Stimulated activated CD4-positive, alpha-beta T cell treated with anti-CD3 and anti-CD28 coated beads, TNF-alpha, amount 100 ng/mL, for 1 hour (primary cell): Measurements from ENCODE around the gene C10orf105.

Source experiments
- DNase-seq, 3 donors: peaks; one replicate each; pipeline ENCODE4 v3.0.0-alpha.2; 2020; ENCODE audit warnings: low read depth in 3 of 3, low spot score in 1 of 3

The C10orf105 gene

DNA sequence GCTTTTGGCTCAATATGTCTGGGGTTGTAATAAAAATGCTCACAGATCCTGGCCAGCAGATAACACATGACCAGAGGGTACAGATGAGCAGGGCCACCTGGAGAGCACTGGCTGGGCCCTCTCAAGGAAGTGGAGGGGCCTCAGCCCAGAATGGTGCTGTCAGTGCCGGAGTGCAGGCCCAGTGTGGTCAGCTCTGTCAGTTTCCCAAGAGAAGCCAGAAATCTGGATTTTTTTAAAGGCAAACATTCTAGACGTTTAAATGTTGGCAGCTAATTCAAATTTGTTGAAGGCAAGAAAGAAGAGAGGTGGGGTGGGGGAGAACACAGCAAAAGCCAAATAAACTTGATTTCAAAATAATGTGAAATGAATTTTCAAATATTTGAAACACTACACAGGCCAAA, 2.0 kb downstream of the C10orf105 start:
- no peak for DNase-seq

DNA sequence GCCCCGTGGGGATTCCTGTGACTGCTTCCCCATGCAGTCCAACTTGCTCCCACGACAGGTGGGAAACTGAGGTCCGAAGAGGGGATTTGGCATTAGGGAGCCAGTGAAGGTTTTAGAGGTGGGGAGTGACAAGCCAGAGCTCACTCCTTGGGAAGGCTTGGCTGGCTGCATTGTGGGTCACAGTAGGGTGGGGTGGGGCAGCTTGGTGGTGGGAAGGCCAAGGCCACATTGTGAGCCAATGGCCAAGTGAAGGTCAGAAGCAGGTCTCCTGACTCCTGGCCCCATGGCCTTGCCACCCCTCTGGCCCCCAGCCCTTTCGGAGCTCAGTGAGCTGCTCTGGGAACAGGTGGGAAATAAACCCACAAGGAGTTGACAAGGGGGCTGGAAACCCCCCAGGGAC, 2.5 kb downstream of the C10orf105 start:
- DNase-seq, result no peak

DNA sequence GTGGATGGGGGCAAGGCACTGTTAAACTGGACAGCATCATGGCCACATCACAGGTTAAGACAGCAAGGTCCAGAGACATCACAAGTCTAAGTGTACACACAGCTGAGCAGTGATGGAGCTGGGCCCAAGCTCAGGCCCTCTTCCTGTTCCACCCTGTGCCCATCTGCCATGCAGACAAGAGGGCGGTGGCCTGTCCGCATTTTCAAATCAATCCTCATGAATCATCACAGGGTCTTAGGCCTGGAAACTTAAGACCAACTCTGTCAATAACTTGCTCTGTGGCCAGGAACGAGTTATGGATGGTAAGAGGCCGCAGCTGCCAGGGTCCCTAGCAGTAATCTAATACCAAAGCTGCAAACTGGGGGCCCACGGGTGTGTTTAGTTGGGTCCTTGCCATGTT, 3.2 kb downstream of the C10orf105 start:
- no peak for DNase-seq

DNA sequence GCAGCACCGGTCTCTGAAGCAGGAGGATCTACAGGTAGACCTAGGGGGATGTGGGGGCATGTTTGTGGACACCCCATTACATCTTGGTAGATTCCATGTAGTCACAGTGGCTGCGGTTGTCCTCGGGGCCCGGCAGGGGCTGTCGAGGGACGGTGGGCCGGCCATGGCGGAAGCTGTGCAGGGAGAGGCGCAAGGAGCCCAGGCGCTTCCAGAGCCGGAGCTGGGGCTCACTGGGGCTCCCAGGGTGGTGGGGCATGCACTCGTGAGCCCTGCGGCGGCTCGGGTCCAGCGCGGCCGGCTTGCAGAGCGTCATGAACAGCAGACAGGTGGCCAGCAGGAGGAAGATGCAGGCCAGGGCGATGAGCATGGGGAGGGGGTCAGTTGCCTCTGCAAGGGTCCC, 3.7 kb downstream of the C10orf105 start:
- DNase-seq, result no peak

DNA sequence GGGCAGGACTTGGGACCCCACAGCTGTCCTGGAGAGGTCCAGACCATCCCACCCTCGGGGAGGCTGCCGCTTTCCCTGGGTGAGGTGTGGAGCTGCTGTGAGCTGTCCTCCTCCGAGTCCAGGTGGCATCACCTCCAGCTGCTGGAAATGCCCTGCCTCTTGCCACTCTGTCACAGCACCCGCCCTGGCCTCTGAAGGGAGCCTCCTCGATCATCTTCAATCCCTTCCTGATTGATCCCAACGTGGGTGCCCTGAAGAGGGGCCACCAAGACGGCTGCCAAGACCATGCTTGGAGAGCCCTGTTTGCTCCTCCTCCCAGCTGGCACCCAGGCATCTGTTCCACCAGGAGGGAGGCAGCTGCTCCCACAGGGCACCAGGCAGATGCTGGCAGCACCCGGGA, 4.6 kb downstream of the C10orf105 start:
- no peak for DNase-seq

DNA sequence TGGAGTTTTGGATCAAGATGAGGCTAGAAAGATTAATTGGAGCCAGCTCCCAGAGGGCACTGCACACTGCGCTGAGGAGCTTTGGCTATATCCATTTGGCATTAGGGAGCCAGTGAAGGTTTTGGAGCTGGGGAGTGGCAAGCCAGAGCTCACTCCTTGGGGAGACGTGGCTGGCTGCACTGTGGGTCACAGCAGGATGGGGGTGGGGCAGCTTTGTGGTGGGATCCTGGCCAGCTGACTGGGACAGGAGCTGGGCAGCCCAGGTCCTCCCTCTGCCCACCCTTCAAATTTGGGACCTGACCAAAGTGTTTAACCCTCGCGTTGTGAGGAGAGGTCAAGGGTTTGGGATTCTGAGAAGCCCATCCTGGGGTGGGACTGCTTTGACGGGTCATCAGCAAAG, 5.0 kb downstream of the C10orf105 start:
- no peak for DNase-seq

DNA sequence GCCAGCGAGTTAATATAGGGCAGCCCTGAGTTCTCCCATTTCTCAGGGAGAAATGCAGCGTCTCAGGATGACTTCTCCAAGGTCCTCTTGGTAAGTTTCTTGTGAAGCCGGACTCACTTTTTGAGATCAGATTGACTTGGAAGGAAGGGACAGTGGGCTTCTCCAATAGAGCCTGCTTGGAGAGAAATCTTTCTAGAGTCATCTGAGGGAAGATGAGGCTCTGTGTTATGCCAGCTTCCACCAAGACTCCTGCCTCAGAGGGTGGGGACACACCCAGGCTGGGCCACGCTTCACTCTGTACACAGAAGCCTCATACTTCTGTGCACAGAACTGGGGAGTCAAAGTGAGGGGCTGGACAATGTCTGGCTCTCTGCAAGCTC, 5.6 kb downstream of the C10orf105 start:
- DNase-seq, result no peak

DNA sequence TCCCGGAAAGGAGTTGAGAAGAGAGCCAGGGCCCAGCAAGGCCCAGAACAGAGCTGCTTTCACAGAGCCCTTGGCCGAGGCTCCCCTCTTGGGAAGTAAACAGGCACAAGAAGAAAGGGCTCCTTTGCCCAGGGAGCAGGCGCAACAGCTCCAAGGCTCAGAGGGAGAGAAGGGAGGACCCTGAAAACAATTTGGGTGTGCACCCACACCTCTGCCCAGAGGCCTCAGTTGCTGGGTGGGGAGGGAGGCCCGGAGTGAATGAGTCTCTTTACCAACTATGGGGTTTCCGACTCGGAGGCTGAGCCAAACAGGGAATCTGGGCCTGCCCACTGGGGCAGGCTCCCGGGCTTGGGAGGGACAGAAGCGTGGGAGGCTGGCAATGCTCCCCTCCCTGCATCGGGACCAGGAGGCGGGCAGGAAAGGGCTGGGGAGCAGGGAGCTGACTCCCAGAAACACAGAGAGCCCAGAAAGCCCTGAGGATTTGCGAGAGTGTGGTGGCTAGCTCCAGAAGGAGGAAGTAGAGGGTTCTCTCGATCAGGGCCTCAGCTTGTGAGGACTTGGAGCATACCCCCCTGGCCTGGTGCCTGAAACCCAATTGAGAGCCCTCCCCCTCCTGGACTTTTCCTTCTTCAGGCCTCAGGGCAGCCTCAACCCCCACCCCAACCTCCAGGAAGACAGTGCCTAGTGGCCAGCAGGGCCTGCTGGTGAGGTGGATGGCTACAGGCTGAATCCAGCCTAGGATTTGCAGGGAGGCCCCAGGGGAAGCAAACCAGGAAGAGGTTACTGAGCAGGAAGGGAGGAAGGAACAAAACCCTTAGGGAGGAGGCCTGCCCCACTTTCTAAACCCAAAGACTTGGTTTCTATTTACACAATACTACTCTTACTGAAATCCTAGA, 6.2 kb downstream of the C10orf105 start:
- DNase-seq, result no peak

DNA sequence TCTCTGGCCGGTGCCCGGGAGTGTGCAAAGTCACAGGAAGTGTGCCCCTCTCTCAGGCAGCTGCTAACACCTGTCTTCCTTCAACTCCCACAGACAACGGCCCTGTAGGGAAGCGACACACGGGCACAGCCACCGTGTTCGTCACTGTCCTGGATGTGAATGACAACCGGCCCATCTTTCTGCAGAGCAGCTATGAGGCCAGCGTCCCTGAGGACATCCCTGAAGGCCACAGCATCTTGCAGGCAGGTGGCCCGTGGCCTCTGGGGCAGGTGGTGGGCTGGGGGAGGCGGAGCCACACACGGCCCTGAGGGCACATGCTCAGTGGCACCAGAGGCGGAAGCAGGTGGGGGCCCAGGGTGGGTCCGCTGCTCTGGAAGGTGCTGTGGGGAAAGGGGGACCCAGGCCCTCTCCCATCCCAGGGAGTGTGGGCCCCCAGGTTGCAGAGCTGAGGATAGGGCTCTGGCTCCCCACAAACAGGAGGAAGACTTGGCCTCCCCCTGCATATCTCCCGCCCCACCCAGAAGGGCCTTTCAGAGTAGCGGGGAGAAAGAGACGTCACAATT, 6.9 kb downstream of the C10orf105 start:
- no peak for DNase-seq

DNA sequence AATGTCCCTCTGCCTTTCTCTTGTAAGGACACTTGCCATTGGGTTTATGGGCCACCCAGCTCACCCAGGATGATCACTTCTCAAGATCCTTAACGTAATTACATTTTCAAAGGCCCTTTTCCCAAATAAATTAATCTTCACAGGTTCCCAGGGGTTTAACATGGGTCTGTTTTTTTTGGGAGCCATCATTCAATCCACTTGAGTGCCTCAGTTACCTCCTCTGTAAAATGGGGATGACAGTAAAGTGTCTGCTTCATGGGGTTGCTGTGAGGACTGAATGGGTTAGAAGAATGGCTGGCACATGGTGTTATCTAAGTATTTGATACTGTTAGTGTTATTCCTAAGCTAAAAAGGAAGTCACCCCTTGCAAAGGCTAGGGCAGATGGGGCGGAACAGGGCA, 7.4 kb downstream of the C10orf105 start:
- no peak for DNase-seq

DNA sequence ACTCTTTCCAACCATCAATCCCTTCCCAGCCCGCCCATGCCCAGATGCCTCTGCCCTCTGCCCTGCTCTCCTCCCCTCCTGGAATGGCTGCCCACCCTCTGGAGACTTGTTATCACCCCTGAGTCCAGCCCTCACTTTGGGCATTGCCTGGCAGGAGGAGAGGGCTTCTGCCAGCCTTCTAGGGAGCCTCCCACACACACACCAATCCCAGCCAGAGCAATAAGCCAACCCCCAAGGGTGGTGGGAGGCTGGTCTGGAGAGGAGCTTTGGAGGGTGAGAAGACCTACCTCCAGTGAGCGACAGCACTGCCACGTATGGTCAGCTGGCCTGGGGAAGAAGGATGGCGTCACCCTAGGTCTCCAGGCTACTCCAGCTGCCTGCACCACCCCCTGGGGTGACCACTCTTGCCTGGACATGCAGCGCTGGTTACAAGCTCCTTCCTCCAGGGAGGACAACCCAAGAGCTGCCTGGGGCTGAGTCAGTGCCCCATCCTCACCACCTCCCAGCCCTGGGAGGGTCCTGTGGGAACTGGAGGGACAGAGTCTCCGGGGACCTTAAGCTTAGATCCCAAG, 8.4 kb downstream of the C10orf105 start:
- no peak for DNase-seq

DNA sequence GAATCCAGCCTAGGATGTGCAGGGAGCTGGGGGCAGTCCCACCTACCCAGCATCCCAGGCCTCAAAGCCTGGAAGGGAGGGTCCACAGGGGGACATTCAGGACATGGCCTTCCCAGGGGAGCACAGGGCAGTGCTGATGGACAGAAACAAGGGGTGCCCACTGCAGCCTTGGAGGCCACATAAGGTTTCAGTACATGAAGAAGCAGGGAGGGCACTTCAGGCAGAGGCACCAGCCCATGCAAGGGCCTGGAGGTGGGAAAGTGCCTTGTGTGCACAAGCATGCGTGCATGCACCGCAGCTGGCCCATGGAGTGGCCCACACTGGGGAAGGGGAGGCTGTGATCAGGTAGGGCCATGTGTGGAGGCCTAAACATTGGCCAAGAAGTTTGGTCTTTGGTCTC, 9.1 kb downstream of the C10orf105 start:
- no peak for DNase-seq

DNA sequence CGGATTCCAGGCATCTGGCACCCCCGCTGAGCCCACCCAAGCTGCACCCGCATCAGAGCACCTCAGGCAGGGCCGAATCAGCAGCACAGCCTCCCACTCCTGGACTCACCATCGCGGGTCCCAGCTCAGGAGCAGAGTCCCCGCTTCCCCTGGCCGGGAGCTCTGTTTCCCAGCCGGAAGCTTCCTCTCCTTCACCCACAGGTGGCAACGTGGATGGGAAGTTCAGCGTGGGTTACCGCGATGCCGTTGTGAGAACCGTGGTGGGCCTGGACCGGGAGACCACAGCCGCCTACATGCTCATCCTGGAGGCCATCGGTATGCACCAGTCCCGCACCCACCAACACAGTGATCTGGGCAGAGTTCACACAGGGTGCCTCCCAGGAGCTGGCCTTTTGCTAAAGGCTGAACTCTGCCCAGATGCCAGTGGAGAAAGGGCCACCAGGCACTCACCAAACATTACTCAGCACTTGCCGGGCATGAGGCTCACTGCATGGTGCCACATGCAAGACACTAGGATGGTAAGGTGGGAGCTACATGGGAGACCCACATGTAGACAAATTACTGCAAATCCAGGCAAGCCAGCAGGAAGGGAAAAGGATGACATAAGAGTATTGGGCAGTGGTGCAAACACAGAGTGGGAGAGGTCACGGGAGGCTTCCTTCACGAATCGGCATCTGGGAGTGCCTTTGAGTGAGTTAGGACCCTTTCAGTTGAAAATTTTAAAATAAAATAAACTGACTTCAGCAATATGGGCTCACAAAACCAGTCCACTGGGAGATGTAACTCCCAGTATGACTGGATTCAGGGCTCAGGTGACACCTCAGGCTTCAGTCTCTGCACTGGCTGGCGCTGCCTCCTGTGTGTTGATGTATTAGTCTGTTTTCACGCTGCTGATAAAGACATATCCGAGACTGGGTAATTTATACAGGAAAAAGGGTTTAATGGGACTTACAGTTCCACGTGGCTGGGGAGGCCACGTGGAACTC, 10.4 kb downstream of the C10orf105 start:
- no peak for DNase-seq

DNA sequence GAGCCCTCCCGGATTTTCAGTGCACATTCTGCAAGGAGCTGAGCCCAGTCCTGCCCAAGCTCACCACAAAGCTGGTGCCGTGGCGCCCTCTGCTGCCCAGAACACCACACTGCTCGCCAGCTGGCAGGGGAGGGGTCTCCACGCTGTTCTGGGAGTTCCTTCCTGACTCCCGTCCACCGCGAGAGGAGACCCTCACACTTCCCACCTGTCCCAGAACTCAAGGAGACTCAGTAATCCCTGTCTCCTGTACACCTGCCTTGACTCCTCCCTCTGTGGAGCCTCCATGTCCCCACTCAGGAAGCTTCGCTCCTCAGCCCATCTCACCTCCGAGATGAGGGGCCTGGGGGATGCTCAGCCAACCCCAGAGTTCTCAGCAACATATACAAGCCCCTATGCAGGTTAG, 11.3 kb downstream of the C10orf105 start:
- DNase-seq, result peak in 2 of 3 donors; percentile 45 to 64

DNA sequence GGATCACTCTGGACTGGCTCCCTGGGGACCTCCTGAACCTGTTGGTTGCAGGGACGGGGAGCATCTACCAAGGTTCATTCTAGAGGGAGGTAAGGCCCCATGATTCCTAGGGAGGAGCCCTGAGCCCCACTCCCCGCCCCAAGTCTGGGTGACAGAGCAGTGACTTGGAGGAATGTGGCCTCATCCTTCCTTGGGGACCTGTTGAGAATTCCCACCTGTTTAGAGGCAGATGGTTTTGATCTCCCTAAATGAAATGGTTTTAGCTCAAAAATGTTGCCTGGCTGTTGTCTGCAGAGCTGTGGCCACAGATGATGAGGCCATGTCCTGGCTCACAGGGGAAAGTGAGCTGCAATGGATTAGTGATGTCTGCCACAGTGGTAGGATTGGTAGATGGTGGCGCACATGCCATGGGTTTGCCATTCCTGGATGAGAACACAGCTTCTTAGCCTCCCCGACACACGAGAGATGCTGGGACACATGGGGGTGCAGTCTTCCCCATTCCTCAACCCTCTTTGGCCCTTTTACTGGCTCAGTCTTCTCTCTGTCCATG, 12.3 kb downstream of the C10orf105 start:
- no peak for DNase-seq

DNA sequence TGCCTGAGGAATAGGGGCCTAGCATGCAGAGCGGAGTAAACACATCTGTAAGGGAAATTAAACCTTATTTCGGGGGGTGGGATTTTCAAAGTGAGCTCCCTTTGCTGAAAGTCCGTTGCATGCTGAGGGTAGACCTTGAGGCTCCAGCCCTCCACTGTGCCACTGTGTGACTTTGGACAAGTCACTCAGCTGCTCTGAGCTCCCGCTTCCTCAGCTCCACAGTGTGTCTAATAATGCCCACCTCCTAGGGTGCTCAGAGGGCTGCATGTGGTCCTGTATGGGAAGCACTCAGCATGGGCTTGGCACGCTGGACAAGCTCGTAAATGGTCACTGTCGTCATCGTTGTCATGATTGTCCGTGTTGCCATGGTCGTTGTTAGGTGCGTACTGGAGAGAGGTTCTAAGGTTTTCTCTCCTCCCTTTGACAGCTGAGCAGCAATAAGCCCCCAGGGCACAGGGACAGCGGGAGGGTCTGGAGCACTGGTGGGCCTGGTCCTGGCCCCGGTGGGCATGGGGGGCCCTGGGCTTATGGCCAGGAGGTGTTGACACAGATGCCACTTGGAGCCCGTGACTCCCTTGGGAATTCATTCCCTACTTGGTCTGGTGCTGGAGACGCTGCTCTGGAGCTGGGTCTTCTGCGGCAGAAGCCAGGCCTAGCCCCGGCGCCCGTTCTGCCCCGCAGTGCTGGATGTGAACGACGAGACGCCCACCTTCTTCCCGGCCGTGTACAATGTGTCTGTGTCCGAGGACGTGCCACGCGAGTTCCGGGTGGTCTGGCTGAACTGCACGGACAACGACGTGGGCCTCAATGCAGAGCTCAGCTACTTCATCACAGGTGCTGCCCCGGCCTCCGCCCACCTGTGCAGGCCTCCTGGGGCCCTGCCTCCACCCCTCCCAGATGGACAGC, 13.1 kb downstream of the C10orf105 start:
- no peak for DNase-seq

DNA sequence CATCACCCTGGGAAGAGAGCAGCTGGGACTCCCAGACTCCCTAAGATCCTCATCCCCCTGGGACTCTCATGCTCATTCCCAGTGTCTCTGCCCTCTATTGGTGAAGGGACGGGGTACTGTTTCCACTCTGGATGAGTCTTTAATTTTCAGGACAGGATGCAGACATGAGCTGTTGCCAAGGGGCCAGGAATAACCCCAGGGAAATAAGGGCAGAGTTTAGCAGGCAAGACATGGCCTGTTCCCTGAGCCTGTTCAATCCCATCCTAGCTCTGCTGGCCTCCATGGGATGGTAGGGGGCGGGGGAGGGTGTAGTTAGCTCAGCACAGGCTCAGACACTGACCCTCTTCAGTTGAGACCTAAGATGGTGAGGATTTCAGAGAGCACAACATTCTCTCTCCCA, 14.0 kb downstream of the C10orf105 start:
- DNase-seq, result no peak

DNA sequence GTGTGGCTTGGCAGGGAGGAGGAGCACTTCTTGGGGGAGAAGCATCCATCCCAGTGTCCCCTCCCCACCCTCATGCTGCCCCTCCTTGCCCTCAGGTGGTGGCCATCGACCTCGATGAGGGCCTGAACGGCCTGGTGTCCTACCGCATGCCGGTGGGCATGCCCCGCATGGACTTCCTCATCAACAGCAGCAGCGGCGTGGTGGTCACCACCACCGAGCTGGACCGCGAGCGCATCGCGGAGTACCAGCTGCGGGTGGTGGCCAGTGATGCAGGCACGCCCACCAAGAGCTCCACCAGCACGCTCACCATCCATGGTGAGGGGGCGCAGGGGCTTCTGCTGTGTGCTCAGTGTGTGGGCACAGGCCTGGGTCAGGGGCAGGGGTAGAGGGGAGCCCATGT, 14.8 kb downstream of the C10orf105 start:
- DNase-seq, result no peak

DNA sequence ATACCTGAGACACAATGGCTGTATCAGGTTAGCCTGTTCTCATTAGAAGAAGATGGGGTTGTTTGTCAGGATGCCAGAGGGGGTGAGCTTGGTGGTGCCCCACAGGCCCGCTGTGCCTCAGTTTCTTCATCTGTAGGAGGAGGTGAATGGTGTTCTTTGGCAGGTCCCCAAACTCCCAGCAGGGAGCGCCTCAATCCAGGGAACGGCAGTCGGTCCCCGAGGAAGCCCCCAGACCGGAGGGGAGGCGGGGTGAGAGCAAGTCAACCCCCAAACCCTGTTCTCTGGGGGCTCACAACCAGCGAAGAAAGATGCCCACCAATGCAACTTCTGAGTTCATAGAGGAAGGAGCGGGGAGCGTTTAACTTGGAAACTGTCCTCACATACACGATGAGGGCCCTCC, 16.0 kb downstream of the C10orf105 start:
- DNase-seq, result no peak

DNA sequence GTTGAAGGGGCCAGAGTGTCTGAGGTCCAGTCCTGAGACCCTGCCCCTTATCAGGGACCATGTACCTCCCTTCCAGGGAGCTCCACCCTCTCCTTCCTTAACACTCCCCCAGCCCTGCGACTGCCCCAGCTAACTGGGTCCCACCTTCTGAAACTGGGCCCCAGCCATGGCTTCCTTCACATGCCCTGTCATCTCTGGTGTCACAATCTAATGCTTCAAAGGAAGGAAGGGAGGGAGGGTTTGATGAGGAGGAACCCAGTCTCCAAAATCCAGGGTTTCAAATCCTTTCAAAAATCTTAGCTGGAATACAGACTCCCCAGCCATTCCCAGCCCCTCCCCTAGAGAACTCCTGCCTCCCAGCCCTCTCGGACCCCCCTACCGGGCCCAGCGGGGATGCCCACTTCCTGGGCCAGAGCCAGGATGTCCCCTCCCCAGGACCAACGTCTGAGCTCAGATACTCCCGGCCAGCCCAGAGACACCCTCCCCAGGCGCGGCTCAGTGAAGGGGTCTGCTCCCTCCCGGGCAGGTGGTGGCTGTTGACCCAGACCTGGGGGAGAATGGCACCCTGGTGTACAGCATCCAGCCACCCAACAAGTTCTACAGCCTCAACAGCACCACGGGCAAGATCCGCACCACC, 18.0 kb downstream of the C10orf105 start:
- DNase-seq, result no peak
